Measurements from ENCODE around the gene GLIS1.
A peak's percentile ranks its signal among the peaks of the same experiment; 100 is the strongest.

The GLIS1 gene

GRCh38 chr1:53755874-53756273 lies 16.9 kb upstream of the GLIS1 start:
- no peak for DNase-seq
- no peak overlapping the region for H3K4me3 ChIP-seq (ENCODE audit: control insufficient read depth in 1 of 7, extremely low read depth in 1 of 7, insufficient read depth in 4 of 7, low read depth in 2 of 7, low read length in 6 of 7)
- H3K27ac ChIP-seq (ENCODE audit: insufficient read depth in 1 of 2, low read depth in 1 of 2, low read length in 2 of 2, poor library complexity in 1 of 2, severe bottlenecking in 2 of 2): no peak overlapping the region
- 90% methylated on average over 5 of the region's 5 CpGs for WGBS (ENCODE audit: insufficient coverage)
- no peaks in the 10 kb centered on the region for H3K4me1 ChIP-seq (ENCODE audit: control extremely low read depth in 1 of 4, control insufficient read depth in 4 of 4, insufficient read depth in 4 of 4, low read length in 3 of 4)
- H3K27me3 ChIP-seq (replicated peaks in 2 of 5; ENCODE audit: control insufficient read depth in 4 of 5, insufficient read depth in 5 of 5, low read length in 4 of 5): no peaks in the 10 kb centered on the region
- ChIA-PET POLR2A (interaction anchor here (0.6 kb wide), 1 partner anchor 190 kb away, joined by 3 read pairs; the partner anchor contains the start of gene IFT25), CTCF (interaction anchor here (0.6 to 1.4 kb wide), 5 partner anchors 9 to 272 kb away, joined by 3 to 6 read pairs (median 3); no protein-coding TSS in a partner anchor)
- no peaks in the 10 kb centered on the region for H3K36me3 ChIP-seq (ENCODE audit: control insufficient read depth in 4 of 4, insufficient read depth in 4 of 4, low read length in 3 of 4)
- no peaks in the 10 kb centered on the region for H3K9me3 ChIP-seq (ENCODE audit: control extremely low read depth in 1 of 5, control insufficient read depth in 4 of 5, insufficient read depth in 2 of 5, low read depth in 1 of 5, low read length in 4 of 5)

- no peak overlapping the region for H3K4me3 ChIP-seq (ENCODE audit: control insufficient read depth in 1 of 7, extremely low read depth in 1 of 7, insufficient read depth in 4 of 7, low read depth in 2 of 7, low read length in 6 of 7)
- no peaks in the 10 kb centered on the region for H3K4me1 ChIP-seq (ENCODE audit: control extremely low read depth in 1 of 4, control insufficient read depth in 4 of 4, insufficient read depth in 4 of 4, low read length in 3 of 4)
- H3K36me3 ChIP-seq (ENCODE audit: control insufficient read depth in 4 of 4, insufficient read depth in 4 of 4, low read length in 3 of 4): no peaks in the 10 kb centered on the region
- POLR2A ChIA-PET: no interaction called here
- DNase-seq: peak; percentile 50 to 77 (median 71)
- no peaks in the 10 kb centered on the region for H3K9me3 ChIP-seq (ENCODE audit: control extremely low read depth in 1 of 5, control insufficient read depth in 4 of 5, insufficient read depth in 2 of 5, low read depth in 1 of 5, low read length in 4 of 5)
- no peaks in the 10 kb centered on the region for H3K27me3 ChIP-seq (replicated peaks in 2 of 5; ENCODE audit: control insufficient read depth in 4 of 5, insufficient read depth in 5 of 5, low read length in 4 of 5)
- no peak overlapping the region for H3K27ac ChIP-seq (ENCODE audit: insufficient read depth in 1 of 2, low read depth in 1 of 2, low read length in 2 of 2, poor library complexity in 1 of 2, severe bottlenecking in 2 of 2)
- CTCF ChIA-PET: interaction anchor here (0.6 to 2.5 kb wide), 16 partner anchors 9 to 476 kb away, joined by 3 to 18 read pairs (median 4); no protein-coding TSS in a partner anchor
- WGBS (ENCODE audit: insufficient coverage): 75% methylated on average over 4 of the region's 6 CpGs
Observed at GRCh38 chr1:53754484-53755312, 15.7 kb upstream of the GLIS1 start.

- Histone ChIP-seq H3K9me3 (ENCODE audit: control extremely low read depth in 1 of 5, control insufficient read depth in 4 of 5, insufficient read depth in 2 of 5, low read depth in 1 of 5, low read length in 4 of 5) (no peaks in the 10 kb centered on the region), H3K4me3 (ENCODE audit: control insufficient read depth in 1 of 7, extremely low read depth in 1 of 7, insufficient read depth in 4 of 7, low read depth in 2 of 7, low read length in 6 of 7) (no peak overlapping the region), H3K27ac (ENCODE audit: insufficient read depth in 1 of 2, low read depth in 1 of 2, low read length in 2 of 2, poor library complexity in 1 of 2, severe bottlenecking in 2 of 2) (no peak overlapping the region), H3K4me1 (ENCODE audit: control extremely low read depth in 1 of 4, control insufficient read depth in 4 of 4, insufficient read depth in 4 of 4, low read length in 3 of 4) (no peaks in the 10 kb centered on the region), H3K27me3 (replicated peaks in 2 of 5; ENCODE audit: control insufficient read depth in 4 of 5, insufficient read depth in 5 of 5, low read length in 4 of 5) (no peaks in the 10 kb centered on the region), H3K36me3 (ENCODE audit: control insufficient read depth in 4 of 4, insufficient read depth in 4 of 4, low read length in 3 of 4) (no peaks in the 10 kb centered on the region)
- no peak for DNase-seq
- ChIA-PET POLR2A (no interaction called here), CTCF (interaction anchor here (1.0 to 2.5 kb wide), 3 partner anchors 11 to 266 kb away, joined by 3 to 18 read pairs (median 4); no protein-coding TSS in a partner anchor)
- WGBS (ENCODE audit: insufficient coverage): 95% methylated on average over 6 of the region's 6 CpGs
Observed at GRCh38 chr1:53752281-53752680, 13.3 kb upstream of the GLIS1 start.

- POLR2A ChIA-PET: no interaction called here
Observed at GRCh38 chr1:53747841-53748240, 8.9 kb upstream of the GLIS1 start.

GRCh38 chr1:53740621-53741105 lies 1.7 kb upstream of the GLIS1 start:
- DNase-seq: peak in 1 of 3 donors; percentile 28
- WGBS (ENCODE audit: insufficient coverage): 66% methylated on average over 2 of the region's 8 CpGs
- ChIA-PET POLR2A (no interaction called here), CTCF (no interaction called here)
- Histone ChIP-seq H3K9me3 (ENCODE audit: control extremely low read depth in 1 of 5, control insufficient read depth in 4 of 5, insufficient read depth in 2 of 5, low read depth in 1 of 5, low read length in 4 of 5) (peaks cover 0 to 8% (median 3%) of the 10 kb centered on the region in 5 experiments), H3K36me3 (ENCODE audit: control insufficient read depth in 4 of 4, insufficient read depth in 4 of 4, low read length in 3 of 4) (no peaks in the 10 kb centered on the region), H3K4me1 (ENCODE audit: control extremely low read depth in 1 of 4, control insufficient read depth in 4 of 4, insufficient read depth in 4 of 4, low read length in 3 of 4) (peaks cover 0 to 24% (median 20%) of the 10 kb centered on the region in 4 experiments), H3K27me3 (replicated peaks in 2 of 5; ENCODE audit: control insufficient read depth in 4 of 5, insufficient read depth in 5 of 5, low read length in 4 of 5) (peaks cover 12 to 55% (median 32%) of the 10 kb centered on the region in 5 experiments), H3K4me3 (ENCODE audit: control insufficient read depth in 1 of 7, extremely low read depth in 1 of 7, insufficient read depth in 4 of 7, low read depth in 2 of 7, low read length in 6 of 7) (no peak overlapping the region), H3K27ac (ENCODE audit: insufficient read depth in 1 of 2, low read depth in 1 of 2, low read length in 2 of 2, poor library complexity in 1 of 2, severe bottlenecking in 2 of 2) (no peak overlapping the region)

More at GRCh38 chr1:53747841-53748240, 8.9 kb upstream of the GLIS1 start:
- Histone ChIP-seq H3K9me3 (ENCODE audit: control extremely low read depth in 1 of 5, control insufficient read depth in 4 of 5, insufficient read depth in 2 of 5, low read depth in 1 of 5, low read length in 4 of 5) (peaks cover 0 to 5% (median under 1%) of the 10 kb centered on the region in 5 experiments), H3K27ac (ENCODE audit: insufficient read depth in 1 of 2, low read depth in 1 of 2, low read length in 2 of 2, poor library complexity in 1 of 2, severe bottlenecking in 2 of 2) (no peak overlapping the region), H3K4me1 (ENCODE audit: control extremely low read depth in 1 of 4, control insufficient read depth in 4 of 4, insufficient read depth in 4 of 4, low read length in 3 of 4) (no peaks in the 10 kb centered on the region), H3K36me3 (ENCODE audit: control insufficient read depth in 4 of 4, insufficient read depth in 4 of 4, low read length in 3 of 4) (no peaks in the 10 kb centered on the region), H3K27me3 (replicated peaks in 2 of 5; ENCODE audit: control insufficient read depth in 4 of 5, insufficient read depth in 5 of 5, low read length in 4 of 5) (peaks cover 0 to 3% (median 0%) of the 10 kb centered on the region in 5 experiments), H3K4me3 (ENCODE audit: control insufficient read depth in 1 of 7, extremely low read depth in 1 of 7, insufficient read depth in 4 of 7, low read depth in 2 of 7, low read length in 6 of 7) (no peak overlapping the region)
- WGBS (ENCODE audit: insufficient coverage): 97% methylated on average over 3 of the region's 8 CpGs
- no peak for DNase-seq
- CTCF ChIA-PET: no interaction called here

GRCh38 chr1:53738205-53739108 lies 507 bp downstream of the GLIS1 start:
- peaks cover 0 to 8% (median 3%) of the 10 kb centered on the region in 5 experiments for H3K9me3 ChIP-seq (ENCODE audit: control extremely low read depth in 1 of 5, control insufficient read depth in 4 of 5, insufficient read depth in 2 of 5, low read depth in 1 of 5, low read length in 4 of 5)
- peak overlapping the region; percentile 9 to 78 (median 56) for H3K4me3 ChIP-seq (ENCODE audit: control insufficient read depth in 1 of 7, extremely low read depth in 1 of 7, insufficient read depth in 4 of 7, low read depth in 2 of 7, low read length in 6 of 7)
- 1% methylated on average over 97 of the region's 101 CpGs for WGBS (ENCODE audit: insufficient coverage)
- peaks cover 0 to 24% (median 20%) of the 10 kb centered on the region in 4 experiments for H3K4me1 ChIP-seq (ENCODE audit: control extremely low read depth in 1 of 4, control insufficient read depth in 4 of 4, insufficient read depth in 4 of 4, low read length in 3 of 4)
- ChIA-PET POLR2A (no interaction called here), CTCF (no interaction called here)
- peaks cover 12 to 75% (median 51%) of the 10 kb centered on the region in 5 experiments for H3K27me3 ChIP-seq (replicated peaks in 2 of 5; ENCODE audit: control insufficient read depth in 4 of 5, insufficient read depth in 5 of 5, low read length in 4 of 5)
- H3K27ac ChIP-seq (ENCODE audit: insufficient read depth in 1 of 2, low read depth in 1 of 2, low read length in 2 of 2, poor library complexity in 1 of 2, severe bottlenecking in 2 of 2): no peak overlapping the region
- H3K36me3 ChIP-seq (ENCODE audit: control insufficient read depth in 4 of 4, insufficient read depth in 4 of 4, low read length in 3 of 4): no peaks in the 10 kb centered on the region
- DNase-seq: peak in 1 of 3 donors; percentile 17

All from common myeloid progenitor, CD34-positive (primary cell).